ENCODE measurements around the gene ZC3H8. TPM values are rescaled to one million over a fixed set of nuclear protein-coding genes. Genes with fewer than 3 reads are reported as not detected.
A peak's percentile ranks its signal among the peaks of the same experiment; 100 is the strongest.

The ZC3H8 gene
- total and polyA plus RNA-seq, 4 experiments from 2014 or later, result 8.4 to 18.9 (median 17.6) TPM

- POLR2A ChIA-PET (ENCODE audit: partially characterized antibody), result interaction anchor here (0.8 to 6.6 kb wide), 12 partner anchors 10 to 991 kb away, joined by 3 to 73 read pairs (median 9); partner anchors contain the start of genes PSD4, TMEM87B and ZC3H8
- peak overlapping the region; percentile 28 to 29 for H3K4me3 ChIP-seq (ENCODE audit: low read length in 2 of 2)
- Mint-ChIP-seq H3K27ac (peak overlapping the region; percentile 93 to 98 (median 96)), H3K27me3 (peaks cover 0 to 1% of the 10 kb centered on the region in 2 donors), H3K9me3 (no peaks in the 10 kb centered on the region), H3K4me1 (peaks cover 54 to 92% (median 74%) of the 10 kb centered on the region in 4 donors), H3K36me3 (peaks cover 4 to 32% of the 10 kb centered on the region in 2 donors), H3K4me3 (peak overlapping the region; percentile 87 to 94 (median 90))
- CTCF ChIA-PET (ENCODE audit: partially characterized antibody), result interaction anchor here (0.7 to 3.1 kb wide), 6 partner anchors 10 to 129 kb away, joined by 3 to 17 read pairs (median 4); partner anchors contain the start of genes TMEM87B and ZC3H8
- peaks cover 4% of the 10 kb centered on the region for H3K36me3 ChIP-seq (ENCODE audit: insufficient read depth, low read length)
- peak in 1 of 5 donors; percentile 20 for DNase-seq
- intact Hi-C loops (cut with micrococcal nuclease), result loop anchor here (10.0 kb wide), 1 partner anchor 1059 kb away; the partner anchor contains the start of gene BCL2L11
- no peaks in the 10 kb centered on the region for H3K9me3 ChIP-seq (ENCODE audit: control insufficient read depth in 1 of 2, low read length in 2 of 2)
- peaks cover 71% of the 10 kb centered on the region for H3K4me1 ChIP-seq (ENCODE audit: insufficient read depth, low read length)
- no peaks in the 10 kb centered on the region for H3K27me3 ChIP-seq (ENCODE audit: insufficient read depth, low read length)
- H3K27ac ChIP-seq (ENCODE audit: low read depth, low read length), result peak overlapping the region; percentile 72
Observed at GRCh38 chr2:112183327-112184025, 71.4 kb downstream of the ZC3H8 start.

DNA sequence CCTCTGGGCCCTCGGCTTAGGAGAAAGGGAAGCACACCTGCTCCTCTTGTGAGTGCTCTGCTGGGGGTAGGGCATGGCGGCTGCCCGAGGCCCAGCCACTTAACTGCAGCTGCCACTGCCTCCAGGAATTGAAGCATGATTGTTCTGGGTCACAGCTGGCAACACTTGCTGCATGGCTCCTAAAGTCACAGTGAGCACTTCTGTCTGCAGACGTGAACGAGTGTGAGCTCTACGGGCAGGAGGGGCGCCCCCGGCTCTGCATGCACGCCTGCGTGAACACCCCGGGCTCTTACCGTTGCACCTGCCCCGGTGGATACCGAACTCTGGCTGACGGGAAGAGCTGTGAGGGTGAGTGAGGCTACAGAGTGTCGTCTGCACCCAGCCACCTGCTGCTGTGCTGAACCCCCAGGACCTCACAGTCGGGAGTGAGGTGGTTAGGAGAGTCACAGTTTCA lies 72.2 kb downstream of the ZC3H8 start:
- Mint-ChIP-seq H3K9me3 (no peaks in the 10 kb centered on the region), H3K36me3 (peaks cover 3 to 26% of the 10 kb centered on the region in 2 donors), H3K4me3 (peak overlapping the region; percentile 87 to 94 (median 90)), H3K27ac (peak overlapping the region; percentile 93 to 98 (median 96)), H3K27me3 (no peaks in the 10 kb centered on the region), H3K4me1 (peaks cover 46 to 87% (median 66%) of the 10 kb centered on the region in 4 donors)
- intact Hi-C loops (cut with micrococcal nuclease), result loop anchor here (10.0 kb wide), 1 partner anchor 1058 kb away; the partner anchor contains the start of gene BCL2L11
- Histone ChIP-seq H3K27me3 (ENCODE audit: insufficient read depth, low read length) (no peaks in the 10 kb centered on the region), H3K9me3 (ENCODE audit: control insufficient read depth in 1 of 2, low read length in 2 of 2) (no peaks in the 10 kb centered on the region), H3K4me1 (ENCODE audit: insufficient read depth, low read length) (peaks cover 62% of the 10 kb centered on the region), H3K4me3 (ENCODE audit: low read length in 2 of 2) (peak overlapping the region; percentile 71 to 77), H3K36me3 (ENCODE audit: insufficient read depth, low read length) (peaks cover 4% of the 10 kb centered on the region), H3K27ac (ENCODE audit: low read depth, low read length) (peak overlapping the region; percentile 72)
- DNase-seq, result peak; percentile 47 to 79 (median 49)
- POLR2A ChIA-PET (ENCODE audit: partially characterized antibody), result interaction anchor here (0.6 to 6.6 kb wide), 20 partner anchors 9 to 992 kb away, joined by 3 to 73 read pairs (median 6); partner anchors contain the start of genes PSD4, TMEM87B and ZC3H8
- CTCF ChIA-PET (ENCODE audit: partially characterized antibody), result interaction anchor here (0.8 to 3.1 kb wide), 16 partner anchors 8 to 298 kb away, joined by 3 to 17 read pairs (median 4); partner anchors contain the start of gene ZC3H8

GRCh38 chr2:112181571-112182290 lies 73.1 kb downstream of the ZC3H8 start:
- Mint-ChIP-seq H3K36me3 (peaks cover 0 to 24% of the 10 kb centered on the region in 2 donors), H3K4me1 (peaks cover 38 to 78% (median 60%) of the 10 kb centered on the region in 4 donors)

DNA sequence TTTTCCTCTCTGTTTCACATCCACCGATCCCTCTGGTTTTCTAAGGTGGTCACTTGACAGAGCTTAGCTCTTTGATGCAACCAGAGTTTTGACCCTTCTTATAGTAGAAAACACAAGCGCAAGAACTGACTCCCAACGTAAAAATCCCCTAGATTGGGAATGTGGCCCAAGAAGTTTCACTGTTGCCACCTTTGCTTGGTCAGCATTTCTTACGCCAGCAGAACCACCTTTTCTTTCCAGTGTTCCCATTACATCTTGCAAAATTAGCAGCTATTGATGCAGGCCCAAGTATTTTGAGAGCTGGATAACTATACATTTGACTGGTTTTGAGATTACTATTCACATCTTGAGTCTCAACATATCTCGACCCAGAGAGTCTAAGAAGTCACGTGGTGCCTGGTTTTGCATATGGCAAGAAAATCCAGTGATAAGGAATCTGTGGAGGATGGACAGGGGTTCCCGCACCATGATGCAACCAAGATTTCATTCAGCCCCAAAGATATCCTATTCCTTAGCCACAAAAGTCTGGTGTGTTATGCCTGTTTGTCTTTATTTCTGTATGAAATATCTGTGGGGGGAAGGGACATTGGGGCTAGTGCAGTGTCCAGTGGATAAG lies 78.8 kb downstream of the ZC3H8 start:
- Mint-ChIP-seq H3K9me3 (no peaks in the 10 kb centered on the region), H3K4me1 (peaks cover 20 to 43% (median 33%) of the 10 kb centered on the region in 4 donors), H3K36me3 (no peaks in the 10 kb centered on the region), H3K4me3 (no peak overlapping the region), H3K27ac (peak overlapping the region in 1 of 7 donors; percentile 64), H3K27me3 (no peaks in the 10 kb centered on the region)
- Histone ChIP-seq H3K4me3 (ENCODE audit: low read length in 2 of 2) (no peak overlapping the region), H3K36me3 (ENCODE audit: insufficient read depth, low read length) (no peaks in the 10 kb centered on the region), H3K9me3 (ENCODE audit: control insufficient read depth in 1 of 2, low read length in 2 of 2) (no peaks in the 10 kb centered on the region), H3K27ac (ENCODE audit: low read depth, low read length) (no peak overlapping the region), H3K4me1 (ENCODE audit: insufficient read depth, low read length) (peaks cover 11% of the 10 kb centered on the region), H3K27me3 (ENCODE audit: insufficient read depth, low read length) (no peaks in the 10 kb centered on the region)
- POLR2A ChIA-PET (ENCODE audit: partially characterized antibody), result interaction anchor here (0.7 to 1.5 kb wide), 3 partner anchors 12 to 79 kb away, joined by 3 to 6 read pairs (median 3); partner anchors contain the start of gene ZC3H8
- intact Hi-C loops (cut with micrococcal nuclease), result loop anchor here (2.0 kb wide), 1 partner anchor 19 kb away; no protein-coding TSS in a partner anchor
- DNase-seq, result no peak
- CTCF ChIA-PET (ENCODE audit: partially characterized antibody), result interaction anchor here (1.2 to 1.5 kb wide), 2 partner anchors 15 to 76 kb away, joined by 3 read pairs; no protein-coding TSS in a partner anchor

More at GRCh38 chr2:112181571-112182290, 73.1 kb downstream of the ZC3H8 start:
- peaks cover 54% of the 10 kb centered on the region for H3K4me1 ChIP-seq (ENCODE audit: insufficient read depth, low read length)
- Mint-ChIP-seq H3K27me3 (no peaks in the 10 kb centered on the region), H3K4me3 (peak overlapping the region; percentile 87 to 94 (median 90)), H3K9me3 (no peaks in the 10 kb centered on the region), H3K27ac (peak overlapping the region; percentile 93 to 98 (median 96))
- H3K4me3 ChIP-seq (ENCODE audit: low read length in 2 of 2), result peak overlapping the region; percentile 71 to 77
- peaks cover 4% of the 10 kb centered on the region for H3K36me3 ChIP-seq (ENCODE audit: insufficient read depth, low read length)
- H3K27me3 ChIP-seq (ENCODE audit: insufficient read depth, low read length), result no peaks in the 10 kb centered on the region
- H3K27ac ChIP-seq (ENCODE audit: low read depth, low read length), result peak overlapping the region; percentile 72
- intact Hi-C loops (cut with micrococcal nuclease), result loop anchor here (10.0 kb wide), 1 partner anchor 1057 kb away; the partner anchor contains the start of gene BCL2L11
- ChIA-PET CTCF (ENCODE audit: partially characterized antibody) (interaction anchor here (0.8 to 3.1 kb wide), 14 partner anchors 9 to 299 kb away, joined by 3 to 17 read pairs (median 4); partner anchors contain the start of gene ZC3H8), POLR2A (ENCODE audit: partially characterized antibody) (interaction anchor here (0.6 to 6.6 kb wide), 19 partner anchors 8 to 244 kb away, joined by 3 to 73 read pairs (median 6); partner anchors contain the start of genes TMEM87B and ZC3H8)
- peak; percentile 72 to 79 (median 76) for DNase-seq
- no peaks in the 10 kb centered on the region for H3K9me3 ChIP-seq (ENCODE audit: control insufficient read depth in 1 of 2, low read length in 2 of 2)

DNA sequence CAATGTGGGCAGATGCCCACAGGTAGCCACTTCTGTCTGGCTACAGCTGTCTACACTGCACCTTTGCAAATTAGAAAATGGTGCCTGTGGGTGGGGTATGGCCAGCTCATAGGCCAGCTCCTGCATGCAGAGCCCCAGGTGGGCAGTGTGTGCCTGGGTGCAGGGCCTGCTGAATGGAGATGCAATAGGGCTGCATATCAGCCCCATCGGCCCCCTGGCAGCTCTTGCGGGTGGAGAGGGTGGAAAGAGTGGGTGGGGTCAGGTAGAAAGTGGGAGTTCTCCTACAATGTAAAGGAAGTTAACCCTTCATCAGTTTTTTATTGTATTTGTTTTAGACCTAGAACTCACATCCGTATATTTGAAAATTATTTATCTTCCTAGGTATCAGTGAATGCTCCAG lies 79.5 kb downstream of the ZC3H8 start:
- H3K27ac Mint-ChIP-seq, result no peak overlapping the region
- ChIA-PET POLR2A (ENCODE audit: partially characterized antibody) (interaction anchor here (0.7 to 0.9 kb wide), 2 partner anchors 13 to 20 kb away, joined by 3 read pairs; no protein-coding TSS in a partner anchor), CTCF (ENCODE audit: partially characterized antibody) (interaction anchor here (0.8 kb wide), 1 partner anchor 54 kb away, joined by 4 read pairs; no protein-coding TSS in a partner anchor)
- H3K27me3 Mint-ChIP-seq, result no peaks in the 10 kb centered on the region
- Histone ChIP-seq H3K27ac (ENCODE audit: low read depth, low read length) (no peak overlapping the region), H3K4me1 (ENCODE audit: insufficient read depth, low read length) (peaks cover 8% of the 10 kb centered on the region), H3K36me3 (ENCODE audit: insufficient read depth, low read length) (no peaks in the 10 kb centered on the region), H3K4me3 (ENCODE audit: low read length in 2 of 2) (no peak overlapping the region), H3K9me3 (ENCODE audit: control insufficient read depth in 1 of 2, low read length in 2 of 2) (no peaks in the 10 kb centered on the region), H3K27me3 (ENCODE audit: insufficient read depth, low read length) (no peaks in the 10 kb centered on the region)
- H3K36me3 Mint-ChIP-seq, result no peaks in the 10 kb centered on the region
- H3K4me3 Mint-ChIP-seq, result no peak overlapping the region
- intact Hi-C loops (cut with micrococcal nuclease), result loop anchor here (2.0 kb wide), 1 partner anchor 19 kb away; no protein-coding TSS in a partner anchor
- no peak for DNase-seq
- H3K4me1 Mint-ChIP-seq, result peaks cover 17 to 37% (median 30%) of the 10 kb centered on the region in 4 donors
- no peaks in the 10 kb centered on the region for H3K9me3 Mint-ChIP-seq

- intact Hi-C loops (cut with micrococcal nuclease), result loop anchor here (2.0 kb wide), 1 partner anchor 18 kb away; no protein-coding TSS in a partner anchor
- Mint-ChIP-seq H3K4me1 (peaks cover 10 to 28% (median 20%) of the 10 kb centered on the region in 4 donors), H3K27ac (peak overlapping the region; percentile 3 to 80 (median 65)), H3K4me3 (peak overlapping the region in 7 of 8 donors; percentile 15 to 71 (median 42)), H3K9me3 (no peaks in the 10 kb centered on the region), H3K36me3 (no peaks in the 10 kb centered on the region), H3K27me3 (no peaks in the 10 kb centered on the region)
- ChIA-PET POLR2A (ENCODE audit: partially characterized antibody) (interaction anchor here (1.3 to 2.4 kb wide), 3 partner anchors 8 to 19 kb away, joined by 3 to 14 read pairs (median 8); no protein-coding TSS in a partner anchor), CTCF (ENCODE audit: partially characterized antibody) (interaction anchor here (0.8 to 1.6 kb wide), 2 partner anchors 9 to 53 kb away, joined by 3 to 4 read pairs; no protein-coding TSS in a partner anchor)
- H3K27ac ChIP-seq (ENCODE audit: low read depth, low read length), result no peak overlapping the region
- H3K4me3 ChIP-seq (ENCODE audit: low read length in 2 of 2), result no peak overlapping the region
- peaks cover 8% of the 10 kb centered on the region for H3K4me1 ChIP-seq (ENCODE audit: insufficient read depth, low read length)
- DNase-seq, result no peak
- no peaks in the 10 kb centered on the region for H3K36me3 ChIP-seq (ENCODE audit: insufficient read depth, low read length)
- no peaks in the 10 kb centered on the region for H3K9me3 ChIP-seq (ENCODE audit: control insufficient read depth in 1 of 2, low read length in 2 of 2)
- H3K27me3 ChIP-seq (ENCODE audit: insufficient read depth, low read length), result no peaks in the 10 kb centered on the region
Observed at GRCh38 chr2:112174383-112174782, 80.5 kb downstream of the ZC3H8 start.
